ENCODE measurements around the gene PBX1. TPM values are rescaled to one million over a fixed set of nuclear protein-coding genes. Genes with fewer than 3 reads are reported as not detected.

The PBX1 gene
- polyA plus RNA-seq, 3 donors: 0.07 TPM; not detected in 2

DNA sequence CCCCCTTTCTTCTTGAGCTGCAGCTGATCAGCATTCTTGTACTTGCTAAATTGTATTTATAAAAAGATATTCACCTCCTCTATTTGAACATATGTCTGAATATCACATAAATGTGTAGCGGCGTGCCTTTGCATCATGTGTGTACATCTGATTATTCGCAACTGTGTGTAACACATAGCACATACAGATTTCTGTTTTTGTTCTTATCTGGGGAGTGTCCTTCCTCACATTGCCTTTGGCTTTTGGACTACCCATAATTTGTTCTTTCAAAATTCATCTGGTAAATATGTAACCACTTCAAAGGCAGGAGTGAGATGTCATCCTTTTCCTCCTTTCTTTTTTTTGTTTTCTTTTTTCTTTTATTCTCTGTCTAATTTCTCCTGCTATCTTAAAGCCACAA lies 113.6 kb downstream of the PBX1 start:
- no peak overlapping the region for H3K4me3 ChIP-seq (replicated peaks in 1 of 3; ENCODE audit: low read depth in 2 of 3, low read length in 3 of 3)
- no peak overlapping the region for H3K27ac Mint-ChIP-seq
- no peaks in the 10 kb centered on the region for H3K79me2 ChIP-seq (ENCODE audit: insufficient read depth, low read length)
- no peak overlapping the region for H3K4me2 ChIP-seq (replicated peaks; ENCODE audit: extremely low read depth, low read length, poor library complexity, severe bottlenecking)
- no peak overlapping the region for H3K4me3 Mint-ChIP-seq
- no peaks in the 10 kb centered on the region for H4K20me1 ChIP-seq (ENCODE audit: insufficient read depth, low read length)
- H3K27me3 ChIP-seq (ENCODE audit: control insufficient read depth in 2 of 2, insufficient read depth in 2 of 2, low read length in 2 of 2): no peaks in the 10 kb centered on the region
- H2AFZ ChIP-seq (ENCODE audit: insufficient read depth, low read depth, low read length, poor library complexity, severe bottlenecking): no peak overlapping the region
- no peaks in the 10 kb centered on the region for H3K36me3 ChIP-seq (replicated peaks in 1 of 2; ENCODE audit: control insufficient read depth in 1 of 2, insufficient read depth in 2 of 2, low read length in 2 of 2)
- peaks cover 3 to 9% (median 6%) of the 10 kb centered on the region in 7 donors for H3K9me3 Mint-ChIP-seq
- intact Hi-C loops (cut with micrococcal nuclease): loop anchor here in 1 of 2 donors (5.0 kb wide), 1 partner anchor 115 kb away; no protein-coding TSS in a partner anchor
- H3K4me1 Mint-ChIP-seq: no peaks in the 10 kb centered on the region
- H3K36me3 Mint-ChIP-seq: no peaks in the 10 kb centered on the region
- no peaks in the 10 kb centered on the region for H3K9me3 ChIP-seq (replicated peaks in 1 of 2; ENCODE audit: control insufficient read depth in 1 of 2, insufficient read depth in 1 of 2, low read length in 2 of 2)
- peaks cover 12 to 18% (median 13%) of the 10 kb centered on the region in 3 donors for H3K27me3 Mint-ChIP-seq (ENCODE audit: low read depth in 3 of 3)
- H3K9ac ChIP-seq (ENCODE audit: insufficient read depth, low read length, poor library complexity, severe bottlenecking): no peak overlapping the region
- no peak overlapping the region for H3K27ac ChIP-seq (ENCODE audit: low read depth in 1 of 2, low read length in 2 of 2)
- WGBS (ENCODE audit: insufficient coverage): no CpG with 5 or more reads among the region's 3 CpGs
- no peaks in the 10 kb centered on the region for H3K4me1 ChIP-seq (ENCODE audit: control insufficient read depth in 1 of 2, insufficient read depth in 2 of 2, low read length in 2 of 2)
- TF ChIP-seq, protein P1, sequence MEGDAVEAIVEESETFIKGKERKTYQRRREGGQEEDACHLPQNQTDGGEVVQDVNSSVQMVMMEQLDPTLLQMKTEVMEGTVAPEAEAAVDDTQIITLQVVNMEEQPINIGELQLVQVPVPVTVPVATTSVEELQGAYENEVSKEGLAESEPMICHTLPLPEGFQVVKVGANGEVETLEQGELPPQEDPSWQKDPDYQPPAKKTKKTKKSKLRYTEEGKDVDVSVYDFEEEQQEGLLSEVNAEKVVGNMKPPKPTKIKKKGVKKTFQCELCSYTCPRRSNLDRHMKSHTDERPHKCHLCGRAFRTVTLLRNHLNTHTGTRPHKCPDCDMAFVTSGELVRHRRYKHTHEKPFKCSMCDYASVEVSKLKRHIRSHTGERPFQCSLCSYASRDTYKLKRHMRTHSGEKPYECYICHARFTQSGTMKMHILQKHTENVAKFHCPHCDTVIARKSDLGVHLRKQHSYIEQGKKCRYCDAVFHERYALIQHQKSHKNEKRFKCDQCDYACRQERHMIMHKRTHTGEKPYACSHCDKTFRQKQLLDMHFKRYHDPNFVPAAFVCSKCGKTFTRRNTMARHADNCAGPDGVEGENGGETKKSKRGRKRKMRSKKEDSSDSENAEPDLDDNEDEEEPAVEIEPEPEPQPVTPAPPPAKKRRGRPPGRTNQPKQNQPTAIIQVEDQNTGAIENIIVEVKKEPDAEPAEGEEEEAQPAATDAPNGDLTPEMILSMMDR (IDR thresholded peaks at IDR 0.05): no peak
- no peak for DNase-seq

DNA sequence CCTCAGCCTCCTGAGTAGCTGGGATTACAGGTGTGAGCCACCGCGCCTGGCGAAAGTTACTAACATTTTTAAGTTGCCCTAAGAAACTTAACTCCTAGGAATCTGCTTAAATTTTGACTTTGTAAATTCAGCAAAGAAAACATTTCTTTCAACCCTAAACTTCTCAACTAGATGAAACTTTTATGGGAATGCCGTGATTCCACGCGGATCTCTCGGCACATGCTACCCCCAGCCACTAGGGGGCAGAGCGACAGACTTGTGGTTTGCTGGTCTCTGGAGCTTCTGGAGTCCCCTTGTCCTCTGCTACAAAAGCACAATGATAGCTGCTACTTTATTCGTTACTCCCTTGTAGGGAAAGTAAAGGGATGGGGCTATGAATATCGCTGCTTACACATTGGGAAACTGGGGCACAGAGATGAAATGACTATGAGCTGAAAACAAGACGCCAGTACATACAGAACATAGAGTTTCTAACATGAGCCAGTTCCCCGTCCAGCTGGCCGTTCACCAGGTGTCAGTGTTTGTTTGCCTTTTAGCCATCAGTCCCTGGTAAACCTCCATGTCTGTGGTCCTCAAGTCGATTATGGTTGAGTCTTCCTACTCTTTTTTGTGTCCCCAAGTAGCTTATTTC lies 114.7 kb downstream of the PBX1 start:
- Histone ChIP-seq H3K9ac (ENCODE audit: insufficient read depth, low read length, poor library complexity, severe bottlenecking) (no peak overlapping the region), H3K79me2 (ENCODE audit: insufficient read depth, low read length) (no peaks in the 10 kb centered on the region), H3K9me3 (replicated peaks in 1 of 2; ENCODE audit: control insufficient read depth in 1 of 2, insufficient read depth in 1 of 2, low read length in 2 of 2) (no peaks in the 10 kb centered on the region), H3K27me3 (ENCODE audit: control insufficient read depth in 2 of 2, insufficient read depth in 2 of 2, low read length in 2 of 2) (no peaks in the 10 kb centered on the region), H3K4me2 (replicated peaks; ENCODE audit: extremely low read depth, low read length, poor library complexity, severe bottlenecking) (no peak overlapping the region), H3K27ac (ENCODE audit: low read depth in 1 of 2, low read length in 2 of 2) (no peak overlapping the region), H3K4me3 (replicated peaks in 1 of 3; ENCODE audit: low read depth in 2 of 3, low read length in 3 of 3) (no peak overlapping the region), H2AFZ (ENCODE audit: insufficient read depth, low read depth, low read length, poor library complexity, severe bottlenecking) (no peak overlapping the region), H4K20me1 (ENCODE audit: insufficient read depth, low read length) (no peaks in the 10 kb centered on the region), H3K4me1 (ENCODE audit: control insufficient read depth in 1 of 2, insufficient read depth in 2 of 2, low read length in 2 of 2) (no peaks in the 10 kb centered on the region), H3K36me3 (replicated peaks in 1 of 2; ENCODE audit: control insufficient read depth in 1 of 2, insufficient read depth in 2 of 2, low read length in 2 of 2) (no peaks in the 10 kb centered on the region)
- intact Hi-C loops (cut with micrococcal nuclease): loop anchor here in 1 of 2 donors (5.0 kb wide), 1 partner anchor 114 kb away; no protein-coding TSS in a partner anchor
- H3K27ac Mint-ChIP-seq: no peak overlapping the region
- WGBS (ENCODE audit: insufficient coverage): 96% methylated on average over 3 of the region's 14 CpGs
- TF ChIP-seq, protein P1 (IDR thresholded peaks at IDR 0.05): peak; percentile 74
- DNase-seq: peak in 1 of 3 donors; percentile 16
- no peaks in the 10 kb centered on the region for H3K36me3 Mint-ChIP-seq
- H3K4me3 Mint-ChIP-seq: no peak overlapping the region
- H3K27me3 Mint-ChIP-seq (ENCODE audit: low read depth in 3 of 3): peaks cover 11 to 15% (median 13%) of the 10 kb centered on the region in 3 donors
- H3K4me1 Mint-ChIP-seq: no peaks in the 10 kb centered on the region
- peaks cover 3 to 9% (median 6%) of the 10 kb centered on the region in 7 donors for H3K9me3 Mint-ChIP-seq

Measured in CD14-positive monocyte (primary cell).